Measurements from ENCODE around the gene MAP1B. TPM values are rescaled to one million over a fixed set of nuclear protein-coding genes. Genes with fewer than 3 reads are reported as not detected.

The MAP1B gene
- total and polyA plus RNA-seq, 12 donors: 13.1 to 154 (median 90.0) TPM

- peak; percentile 7 to 21 for DNase-seq
- peak overlapping the region in 8 of 10 donors; percentile 4 to 94 (median 88) for H3K27ac ChIP-seq
- H3K4me1 ChIP-seq: peaks cover 0 to 50% (median 18%) of the 10 kb centered on the region in 9 donors
- H3K27me3 ChIP-seq: peaks cover 0 to 48% (median 0%) of the 10 kb centered on the region in 7 donors
- ATAC-seq: no peak
- intact Hi-C loops (cut with DNase I): loop anchor here in 1 of 10 donors (5.0 kb wide), 1 partner anchor 328 kb away; no protein-coding TSS in a partner anchor
- peak overlapping the region in 7 of 10 donors; percentile 74 to 94 (median 85) for H3K4me3 ChIP-seq
- no peaks in the 10 kb centered on the region for H3K9me3 ChIP-seq
- 73 to 76% methylated on average over 9 of the region's 9 CpGs for WGBS, 2 donors
- no peak for TF ChIP-seq CTCF (IDR thresholded peaks at IDR 0.05)
- H3K36me3 ChIP-seq: peaks cover 0 to 9% (median 0%) of the 10 kb centered on the region in 9 donors
Observed at GRCh38 chr5:72110394-72111013, 3.2 kb downstream of the MAP1B start.

GRCh38 chr5:72112389-72112788 is 5.1 kb downstream of the MAP1B start:
- Histone ChIP-seq H3K9me3 (no peaks in the 10 kb centered on the region), H3K27me3 (peaks cover 0 to 29% (median 0%) of the 10 kb centered on the region in 7 donors), H3K36me3 (peaks cover 0 to 28% (median 6%) of the 10 kb centered on the region in 9 donors), H3K4me1 (peaks cover 0 to 45% (median 16%) of the 10 kb centered on the region in 9 donors), H3K4me3 (no peak overlapping the region), H3K27ac (peak overlapping the region in 2 of 10 donors; percentile 3 to 94)
- intact Hi-C loops (cut with DNase I): loop anchor here in 1 of 10 donors (5.0 kb wide), 1 partner anchor 330 kb away; no protein-coding TSS in a partner anchor
- 85 to 87% methylated on average over 1 of the region's 1 CpG for WGBS, 2 donors
- ATAC-seq (no peak), DNase-seq (no peak)
- no peak for TF ChIP-seq CTCF (IDR thresholded peaks at IDR 0.05)

- intact Hi-C loops (cut with DNase I): loop anchor here in 1 of 10 donors (5.0 kb wide), 1 partner anchor 332 kb away; no protein-coding TSS in a partner anchor
- Histone ChIP-seq H3K27me3 (peaks cover 0 to 7% (median 0%) of the 10 kb centered on the region in 7 donors), H3K4me3 (no peak overlapping the region), H3K27ac (peak overlapping the region in 1 of 10 donors; percentile 37), H3K9me3 (peaks cover 0 to 4% (median 0%) of the 10 kb centered on the region in 11 donors), H3K36me3 (peaks cover 0 to 50% (median 9%) of the 10 kb centered on the region in 9 donors), H3K4me1 (peaks cover 0 to 38% (median 12%) of the 10 kb centered on the region in 9 donors)
- ATAC-seq (peak in 1 of 8 donors; percentile 6), DNase-seq (no peak)
- TF ChIP-seq CTCF (IDR thresholded peaks at IDR 0.05): no peak
- 76 to 77% methylated on average over 2 of the region's 2 CpGs for WGBS, 2 donors
Observed at GRCh38 chr5:72114629-72115028, 7.4 kb downstream of the MAP1B start.

- Histone ChIP-seq H3K27ac (no peak overlapping the region), H3K36me3 (peaks cover 0 to 55% (median 9%) of the 10 kb centered on the region in 9 donors), H3K27me3 (peaks cover 0 to 5% (median 0%) of the 10 kb centered on the region in 7 donors), H3K4me3 (no peak overlapping the region), H3K4me1 (peaks cover 0 to 31% (median 6%) of the 10 kb centered on the region in 9 donors), H3K9me3 (peaks cover 0 to 4% (median 0%) of the 10 kb centered on the region in 11 donors)
- no peak for TF ChIP-seq CTCF (IDR thresholded peaks at IDR 0.05)
- no peak for DNase-seq
- no peak for ATAC-seq
- intact Hi-C loops (cut with DNase I): no loop called here
Observed at GRCh38 chr5:72115296-72115695, 8.0 kb downstream of the MAP1B start.
